Measurements from ENCODE around the gene NCBP1. TPM values are rescaled to one million over a fixed set of nuclear protein-coding genes. Genes with fewer than 3 reads are reported as not detected.
A peak's percentile ranks its signal among the peaks of the same experiment; 100 is the strongest.

NCBP1 gene
- total RNA-seq, 1 donor from 2014 or later, result 52.2 TPM

DNA sequence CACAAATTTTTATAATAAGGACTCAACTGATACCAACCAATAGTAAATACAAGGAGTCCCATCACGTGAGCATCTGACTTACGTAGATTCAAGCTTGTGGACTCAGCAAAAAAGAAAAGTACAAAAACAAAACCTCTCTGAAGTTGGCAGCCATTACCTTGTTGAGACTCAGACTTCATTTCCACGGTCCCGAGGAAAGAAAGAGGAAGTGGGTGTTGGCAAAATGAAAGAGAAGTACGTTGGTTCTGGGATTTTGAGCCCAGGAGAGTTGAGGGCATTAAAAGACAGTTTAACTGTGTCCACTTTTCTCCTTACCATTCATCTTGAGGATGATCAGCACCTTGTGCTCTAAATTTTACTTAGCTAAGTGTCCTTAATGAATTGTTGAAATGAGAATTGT is 26.7 kb downstream of the NCBP1 start:
- TF ChIP-seq, protein P1, sequence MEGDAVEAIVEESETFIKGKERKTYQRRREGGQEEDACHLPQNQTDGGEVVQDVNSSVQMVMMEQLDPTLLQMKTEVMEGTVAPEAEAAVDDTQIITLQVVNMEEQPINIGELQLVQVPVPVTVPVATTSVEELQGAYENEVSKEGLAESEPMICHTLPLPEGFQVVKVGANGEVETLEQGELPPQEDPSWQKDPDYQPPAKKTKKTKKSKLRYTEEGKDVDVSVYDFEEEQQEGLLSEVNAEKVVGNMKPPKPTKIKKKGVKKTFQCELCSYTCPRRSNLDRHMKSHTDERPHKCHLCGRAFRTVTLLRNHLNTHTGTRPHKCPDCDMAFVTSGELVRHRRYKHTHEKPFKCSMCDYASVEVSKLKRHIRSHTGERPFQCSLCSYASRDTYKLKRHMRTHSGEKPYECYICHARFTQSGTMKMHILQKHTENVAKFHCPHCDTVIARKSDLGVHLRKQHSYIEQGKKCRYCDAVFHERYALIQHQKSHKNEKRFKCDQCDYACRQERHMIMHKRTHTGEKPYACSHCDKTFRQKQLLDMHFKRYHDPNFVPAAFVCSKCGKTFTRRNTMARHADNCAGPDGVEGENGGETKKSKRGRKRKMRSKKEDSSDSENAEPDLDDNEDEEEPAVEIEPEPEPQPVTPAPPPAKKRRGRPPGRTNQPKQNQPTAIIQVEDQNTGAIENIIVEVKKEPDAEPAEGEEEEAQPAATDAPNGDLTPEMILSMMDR (conservative IDR thresholded peaks at IDR 0.05), result no peak
- Mint-ChIP-seq H3K27ac (ENCODE audit: unreplicated experiment) (no peak overlapping the region), H3K9me3 (no peaks in the 10 kb centered on the region), H3K4me3 (no peak overlapping the region), H3K4me1 (no peaks in the 10 kb centered on the region), H3K27me3 (ENCODE audit: low read depth) (no peaks in the 10 kb centered on the region), H3K36me3 (ENCODE audit: low read depth) (peaks cover 29% of the 10 kb centered on the region)
- DNase-seq (ENCODE audit: low read depth, low spot score), result no peak

DNA sequence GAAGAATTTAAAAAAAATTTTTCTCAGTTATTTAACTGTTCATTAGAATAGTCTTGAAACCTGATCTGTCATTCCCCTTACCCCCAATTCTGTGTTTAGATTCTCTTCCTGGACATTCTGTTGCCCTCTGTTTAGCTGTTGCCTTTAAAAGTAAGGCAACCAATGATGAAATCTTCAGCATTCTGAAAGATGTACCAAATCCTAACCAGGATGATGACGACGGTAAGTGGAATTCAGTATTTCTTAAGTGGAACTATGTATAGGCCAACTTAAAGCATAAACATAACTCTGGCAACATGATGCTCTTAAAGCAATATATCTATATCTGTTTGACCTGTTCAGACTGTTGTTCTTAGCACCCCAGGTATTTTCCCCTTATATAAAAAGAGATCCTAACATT is 27.2 kb downstream of the NCBP1 start:
- H3K4me1 Mint-ChIP-seq, result no peaks in the 10 kb centered on the region

DNA sequence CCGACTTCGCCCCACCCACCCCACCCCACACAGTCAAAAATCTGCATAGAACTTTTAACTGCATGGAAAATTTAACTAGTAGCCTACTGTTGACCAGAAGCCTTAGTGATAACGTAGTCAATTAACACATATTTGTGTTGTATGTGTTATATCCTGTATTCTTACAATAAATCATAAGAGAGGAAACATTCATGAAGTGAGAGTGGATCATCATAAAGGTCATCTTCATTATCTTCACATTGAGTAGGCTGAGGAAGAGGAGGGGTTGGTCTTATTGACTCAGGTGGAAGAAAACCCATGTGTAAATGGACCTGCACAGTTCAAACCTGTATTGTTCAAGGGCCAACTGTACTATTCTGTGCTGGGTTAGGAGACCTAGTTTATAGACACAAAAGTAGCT is 32.1 kb downstream of the NCBP1 start:
- H3K9me3 Mint-ChIP-seq, result no peaks in the 10 kb centered on the region
- no peak overlapping the region for H3K27ac Mint-ChIP-seq (ENCODE audit: unreplicated experiment)
- TF ChIP-seq, protein P1 (conservative IDR thresholded peaks at IDR 0.05), result no peak
- H3K4me1 Mint-ChIP-seq, result no peaks in the 10 kb centered on the region
- H3K4me3 Mint-ChIP-seq, result no peak overlapping the region
- H3K27me3 Mint-ChIP-seq (ENCODE audit: low read depth), result no peaks in the 10 kb centered on the region
- no peak for DNase-seq (ENCODE audit: low read depth, low spot score)
- H3K36me3 Mint-ChIP-seq (ENCODE audit: low read depth), result peaks cover 12% of the 10 kb centered on the region

More for the DNA sequence above, 27.2 kb downstream of the NCBP1 start:
- no peak for DNase-seq (ENCODE audit: low read depth, low spot score)
- TF ChIP-seq, protein P1 (conservative IDR thresholded peaks at IDR 0.05), result no peak
- no peaks in the 10 kb centered on the region for H3K27me3 Mint-ChIP-seq (ENCODE audit: low read depth)
- no peak overlapping the region for H3K27ac Mint-ChIP-seq (ENCODE audit: unreplicated experiment)
- H3K36me3 Mint-ChIP-seq (ENCODE audit: low read depth), result peaks cover 29% of the 10 kb centered on the region
- H3K9me3 Mint-ChIP-seq, result no peaks in the 10 kb centered on the region
- H3K4me3 Mint-ChIP-seq, result no peak overlapping the region

DNA sequence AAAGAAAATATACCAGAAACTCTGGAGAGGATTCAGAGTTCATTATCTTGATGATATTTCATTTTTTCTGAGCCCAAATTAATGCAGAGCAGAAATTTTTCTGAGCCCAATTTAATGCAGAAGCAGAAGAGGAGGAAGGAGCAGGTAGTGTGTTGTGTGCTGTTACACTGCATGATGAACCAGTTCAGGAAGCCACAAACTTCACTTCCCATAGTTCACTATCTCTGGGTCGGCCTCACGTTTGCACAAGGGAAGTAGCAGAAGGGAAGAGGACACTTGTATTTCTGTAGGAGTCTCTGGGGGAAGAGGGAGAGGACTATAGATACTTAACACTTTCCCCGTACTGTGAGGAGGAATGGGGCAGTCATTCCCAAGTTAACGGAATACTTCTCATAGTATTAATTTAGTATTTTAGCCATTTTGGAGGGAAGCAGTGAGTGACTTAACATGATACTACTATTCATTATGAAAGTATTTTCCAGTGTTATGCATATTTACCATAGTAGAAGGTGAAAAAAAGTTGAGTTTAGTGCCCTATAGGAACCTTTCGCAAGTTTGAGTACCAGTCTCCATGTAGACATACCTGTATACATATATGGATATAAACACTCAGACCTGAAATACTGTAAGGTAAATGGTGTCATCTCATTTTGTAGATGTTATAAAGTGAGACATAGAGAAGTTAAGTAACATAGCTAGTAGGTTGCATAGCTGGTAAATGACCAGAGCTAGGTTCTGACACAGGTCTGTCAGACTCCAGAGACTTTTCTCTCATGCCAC is 33.5 kb downstream of the NCBP1 start:
- peaks cover 12% of the 10 kb centered on the region for H3K36me3 Mint-ChIP-seq (ENCODE audit: low read depth)
- H3K9me3 Mint-ChIP-seq, result no peaks in the 10 kb centered on the region
- H3K27ac Mint-ChIP-seq (ENCODE audit: unreplicated experiment), result peak overlapping the region; percentile 85
- TF ChIP-seq, protein P1 (conservative IDR thresholded peaks at IDR 0.05), result no peak
- H3K4me1 Mint-ChIP-seq, result no peaks in the 10 kb centered on the region
- no peaks in the 10 kb centered on the region for H3K27me3 Mint-ChIP-seq (ENCODE audit: low read depth)
- DNase-seq (ENCODE audit: low read depth, low spot score), result no peak
- no peak overlapping the region for H3K4me3 Mint-ChIP-seq

DNA sequence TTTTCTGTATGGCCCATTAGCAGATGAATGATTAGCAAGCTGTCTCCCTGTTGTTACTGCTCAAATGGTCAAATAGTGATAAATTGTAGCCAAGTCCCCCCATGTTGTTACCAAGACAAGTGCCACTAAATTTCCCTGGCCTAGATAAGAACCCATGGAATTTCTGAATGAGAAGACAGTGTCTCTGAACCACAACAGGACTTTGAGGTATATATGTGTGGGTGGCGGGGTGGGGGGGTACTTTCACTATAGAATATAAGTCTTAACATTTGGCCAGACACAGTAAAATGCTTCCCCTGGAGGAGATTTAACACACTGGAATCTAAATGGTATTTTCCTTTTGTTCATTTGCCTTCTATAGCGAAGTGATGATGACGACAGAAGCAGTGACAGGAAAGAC is 34.9 kb downstream of the NCBP1 start:
- Mint-ChIP-seq H3K27me3 (ENCODE audit: low read depth) (no peaks in the 10 kb centered on the region), H3K9me3 (no peaks in the 10 kb centered on the region), H3K4me3 (no peak overlapping the region), H3K4me1 (no peaks in the 10 kb centered on the region), H3K27ac (ENCODE audit: unreplicated experiment) (no peak overlapping the region), H3K36me3 (ENCODE audit: low read depth) (peaks cover 12% of the 10 kb centered on the region)
- TF ChIP-seq, protein P1 (conservative IDR thresholded peaks at IDR 0.05), result no peak
- no peak for DNase-seq (ENCODE audit: low read depth, low spot score)
